ENCODE measurements around the gene BRD1.

- TF ChIP-seq KDM4B (IDR thresholded peaks at IDR 0.05; ENCODE audit: borderline replicate concordance in 2 of 2, low read depth in 1 of 2) (no peak), ZNF431 (CRISPR knock-in tag; IDR thresholded peaks at IDR 0.05) (no peak), SIX5 (IDR thresholded peaks at IDR 0.05; ENCODE audit: borderline replicate concordance in 1 of 2, insufficient read depth in 1 of 2, low read depth in 1 of 2, low read length in 2 of 2) (no peak), TAF1 (IDR thresholded peaks at IDR 0.05; ENCODE audit: control insufficient read depth, extremely low read depth, insufficient read depth, low read length, severe bottlenecking) (no peak), SRSF1 (IDR thresholded peaks at IDR 0.05; ENCODE audit: low read depth, low read length) (no peak), MEF2A (IDR thresholded peaks at IDR 0.05; ENCODE audit: control insufficient read depth, low read depth, low read length) (no peak), TCF7L2 (IDR thresholded peaks at IDR 0.05; ENCODE audit: low read depth, low read length) (no peak), GTF2E2 (tag; IDR thresholded peaks at IDR 0.05) (no peak), POLR2A (conservative IDR thresholded peaks at IDR 0.05) (no peak)
- TF ChIP-seq, protein P1, sequence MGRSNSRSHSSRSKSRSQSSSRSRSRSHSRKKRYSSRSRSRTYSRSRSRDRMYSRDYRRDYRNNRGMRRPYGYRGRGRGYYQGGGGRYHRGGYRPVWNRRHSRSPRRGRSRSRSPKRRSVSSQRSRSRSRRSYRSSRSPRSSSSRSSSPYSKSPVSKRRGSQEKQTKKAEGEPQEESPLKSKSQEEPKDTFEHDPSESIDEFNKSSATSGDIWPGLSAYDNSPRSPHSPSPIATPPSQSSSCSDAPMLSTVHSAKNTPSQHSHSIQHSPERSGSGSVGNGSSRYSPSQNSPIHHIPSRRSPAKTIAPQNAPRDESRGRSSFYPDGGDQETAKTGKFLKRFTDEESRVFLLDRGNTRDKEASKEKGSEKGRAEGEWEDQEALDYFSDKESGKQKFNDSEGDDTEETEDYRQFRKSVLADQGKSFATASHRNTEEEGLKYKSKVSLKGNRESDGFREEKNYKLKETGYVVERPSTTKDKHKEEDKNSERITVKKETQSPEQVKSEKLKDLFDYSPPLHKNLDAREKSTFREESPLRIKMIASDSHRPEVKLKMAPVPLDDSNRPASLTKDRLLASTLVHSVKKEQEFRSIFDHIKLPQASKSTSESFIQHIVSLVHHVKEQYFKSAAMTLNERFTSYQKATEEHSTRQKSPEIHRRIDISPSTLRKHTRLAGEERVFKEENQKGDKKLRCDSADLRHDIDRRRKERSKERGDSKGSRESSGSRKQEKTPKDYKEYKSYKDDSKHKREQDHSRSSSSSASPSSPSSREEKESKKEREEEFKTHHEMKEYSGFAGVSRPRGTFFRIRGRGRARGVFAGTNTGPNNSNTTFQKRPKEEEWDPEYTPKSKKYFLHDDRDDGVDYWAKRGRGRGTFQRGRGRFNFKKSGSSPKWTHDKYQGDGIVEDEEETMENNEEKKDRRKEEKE (IDR thresholded peaks at IDR 0.05; ENCODE audit: borderline replicate concordance in 1 of 2, control insufficient read depth in 1 of 2, low read depth in 2 of 2, low read length in 1 of 2), result no peak
Measured at GRCh38 chr22:49736538-49736937, 91.1 kb downstream of the BRD1 start.

All from K562 (cell line).